GM18909 (cell line): ENCODE data around the gene LRCH3.

Source experiments
- ATAC-seq: cut with Tn5 transposase; IDR thresholded peaks from one replicate; pipeline ENCODE4 v1.9.1; 2021; ENCODE audit warnings: mild to moderate bottlenecking; ENCODE audit not compliant: unreplicated experiment, poor library complexity

The LRCH3 gene

GRCh38 chr3:197830967-197831313 is 39.9 kb downstream of the LRCH3 start:
- no peak for ATAC-seq

DNA sequence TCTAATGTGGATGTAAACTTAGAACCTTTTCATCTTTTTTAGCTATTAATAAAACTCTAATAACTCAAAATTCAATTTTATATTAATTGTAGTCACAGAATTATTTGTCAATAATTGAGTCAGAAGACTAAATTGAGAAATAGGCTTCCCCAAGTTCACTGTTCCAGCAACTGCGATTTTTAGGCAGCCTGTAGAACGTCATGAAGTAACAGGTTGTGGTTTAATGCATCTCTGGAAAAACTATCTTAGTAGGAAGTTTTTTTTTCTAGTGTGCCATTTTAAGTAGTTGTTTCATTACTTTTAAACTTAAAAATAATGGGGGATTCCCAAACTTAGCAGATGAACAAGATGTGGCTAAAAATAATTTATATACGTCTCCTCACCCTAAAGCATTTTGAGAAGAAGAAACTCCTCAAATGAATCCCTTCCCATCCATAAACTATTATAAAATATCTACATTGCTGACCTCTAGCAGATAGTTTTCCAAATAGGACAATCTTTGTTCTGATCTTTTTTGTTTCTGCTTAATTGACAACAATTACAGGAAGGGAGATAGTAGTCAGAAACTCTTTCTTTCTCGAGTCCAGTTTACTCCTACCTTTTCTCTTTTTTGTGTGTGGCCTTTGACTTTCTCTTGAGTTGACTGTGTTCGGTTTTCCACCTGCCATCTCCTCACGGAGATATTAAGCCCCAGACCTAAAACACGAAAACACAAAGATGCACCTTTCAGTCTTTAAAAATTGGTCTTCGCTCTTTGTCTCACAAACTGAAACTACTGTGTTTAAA is 43.1 kb downstream of the LRCH3 start:
- ATAC-seq, result no peak

DNA sequence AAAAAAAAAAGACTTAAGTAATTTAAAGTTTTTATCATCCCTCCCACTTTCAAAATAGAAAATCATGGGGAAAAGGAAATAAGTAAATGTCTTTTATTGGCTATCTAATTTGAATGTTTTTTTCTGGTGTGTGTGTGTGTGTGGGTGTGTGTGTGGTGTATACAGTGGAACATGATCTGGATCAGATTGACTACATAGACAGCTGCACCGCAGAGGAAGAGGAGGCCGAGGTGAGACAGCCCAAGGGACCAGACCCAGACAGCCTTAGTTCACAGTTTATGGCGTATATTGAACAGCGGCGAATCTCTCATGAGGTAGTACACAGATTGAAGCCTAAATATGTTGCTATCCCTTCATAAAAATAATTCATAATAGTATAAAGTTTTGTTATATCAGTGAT is 44.5 kb downstream of the LRCH3 start:
- no peak for ATAC-seq

DNA sequence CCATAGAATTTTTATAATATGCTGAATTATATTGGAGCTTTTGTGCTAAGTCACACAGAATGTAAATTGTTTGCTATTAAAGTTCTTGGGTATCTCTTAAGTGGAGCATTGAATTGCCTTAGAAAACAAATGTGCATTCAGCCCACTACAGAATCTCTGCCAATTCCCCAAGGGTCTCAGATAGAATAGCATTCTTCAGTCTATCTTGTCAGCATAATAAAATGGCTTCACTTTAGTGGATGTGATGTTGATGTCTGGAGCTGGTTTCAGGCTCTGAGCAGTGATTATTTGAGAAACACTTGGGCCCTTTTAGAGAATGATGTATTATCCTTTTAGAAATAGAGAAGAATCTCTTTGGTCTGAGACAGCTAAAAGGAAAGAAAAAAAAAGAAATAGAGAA is 45.2 kb downstream of the LRCH3 start:
- ATAC-seq, result no peak

DNA sequence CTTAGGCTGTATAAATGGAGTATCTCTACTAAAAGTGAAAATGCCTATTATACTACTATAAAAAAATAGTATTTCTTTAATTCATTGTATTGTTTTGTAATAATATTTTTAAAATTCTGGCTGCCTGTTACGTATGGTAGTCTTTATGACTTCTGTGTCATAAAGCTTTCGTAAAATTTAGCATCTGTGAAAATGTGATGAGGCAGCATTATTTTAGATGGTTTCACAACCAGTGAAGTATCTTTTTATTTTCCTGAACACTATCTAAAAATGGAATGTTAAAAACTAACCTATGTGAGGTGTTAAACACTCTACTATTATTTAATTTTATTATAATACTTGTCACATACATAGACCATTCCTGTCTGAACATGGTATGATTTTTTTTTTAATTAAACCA is 46.2 kb downstream of the LRCH3 start:
- ATAC-seq, result no peak

GRCh38 chr3:197841789-197842188 is 50.7 kb downstream of the LRCH3 start:
- no peak for ATAC-seq

- no peak for ATAC-seq
Measured at GRCh38 chr3:197846491-197846890, 55.4 kb downstream of the LRCH3 start.

GRCh38 chr3:197847866-197848401 is 56.9 kb downstream of the LRCH3 start:
- ATAC-seq, result peak; percentile 82

- no peak for ATAC-seq
Measured at GRCh38 chr3:197854596-197855343, 63.7 kb downstream of the LRCH3 start.

DNA sequence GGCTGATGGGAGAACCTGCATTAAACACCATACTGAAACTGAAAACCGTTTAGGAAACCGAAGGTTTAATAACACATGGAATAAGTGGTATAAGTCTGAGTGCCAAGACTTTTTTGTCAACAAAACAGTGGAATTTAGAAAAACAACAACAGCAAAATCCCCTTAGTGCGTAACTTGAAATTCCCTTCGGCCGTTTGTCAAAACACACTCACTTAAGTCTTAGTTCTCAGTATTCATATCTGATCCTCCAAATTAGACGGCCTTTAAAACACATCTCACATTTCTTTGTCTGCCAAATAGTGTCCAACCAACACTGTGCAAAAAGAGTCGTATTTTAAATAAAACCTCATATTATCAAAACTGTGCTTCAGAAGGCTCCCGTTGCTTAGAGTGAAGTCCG is 64.5 kb downstream of the LRCH3 start:
- no peak for ATAC-seq

- ATAC-seq, result no peak
Measured at GRCh38 chr3:197856199-197856816, 65.3 kb downstream of the LRCH3 start.

- ATAC-seq, result no peak
Measured at GRCh38 chr3:197858133-197858532, 67.1 kb downstream of the LRCH3 start.

GRCh38 chr3:197858598-197858997 is 67.5 kb downstream of the LRCH3 start:
- ATAC-seq, result no peak

DNA sequence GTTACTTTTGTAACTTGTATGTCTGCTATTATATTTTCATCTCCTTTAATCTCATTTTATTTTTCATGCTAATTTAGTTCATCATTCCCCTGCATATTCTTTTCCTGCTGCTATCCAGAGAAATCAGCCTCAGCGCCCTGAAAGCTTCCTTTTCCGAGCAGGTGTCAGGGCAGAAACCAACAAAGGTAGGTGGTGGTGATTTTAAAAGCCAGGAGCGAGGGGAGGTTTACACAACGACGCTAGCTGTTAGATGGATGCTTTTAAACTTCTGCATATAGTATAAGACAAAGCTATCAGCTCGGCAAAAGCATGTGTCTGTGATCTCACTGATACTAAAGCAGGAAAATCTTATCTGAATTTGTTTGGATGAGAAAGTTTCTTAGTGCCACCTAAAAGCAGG is 75.0 kb downstream of the LRCH3 start:
- no peak for ATAC-seq

- ATAC-seq, result no peak
Measured at GRCh38 chr3:197873329-197873728, 82.3 kb downstream of the LRCH3 start.

GRCh38 chr3:197874064-197874463 is 83.0 kb downstream of the LRCH3 start:
- no peak for ATAC-seq

DNA sequence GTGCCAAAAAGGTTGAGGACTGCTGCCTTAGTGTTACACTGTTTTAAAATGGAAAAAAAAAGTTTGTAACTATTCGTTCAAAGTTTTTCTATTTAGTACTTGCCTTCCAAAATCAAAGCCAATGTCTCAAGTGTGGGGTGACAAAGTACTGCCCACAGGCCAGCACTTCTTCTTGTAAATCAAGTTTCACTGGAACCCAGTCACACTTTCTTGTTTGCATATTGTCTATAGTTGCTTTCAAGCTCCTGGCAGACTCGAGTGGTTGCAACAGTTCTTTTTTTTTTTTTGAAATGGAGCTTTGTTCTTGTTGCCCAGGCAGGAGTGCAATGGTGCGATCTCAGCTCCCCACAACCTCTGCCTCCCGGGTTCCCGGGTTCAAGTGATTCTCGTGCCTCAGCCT is 83.6 kb downstream of the LRCH3 start:
- ATAC-seq, result no peak

DNA sequence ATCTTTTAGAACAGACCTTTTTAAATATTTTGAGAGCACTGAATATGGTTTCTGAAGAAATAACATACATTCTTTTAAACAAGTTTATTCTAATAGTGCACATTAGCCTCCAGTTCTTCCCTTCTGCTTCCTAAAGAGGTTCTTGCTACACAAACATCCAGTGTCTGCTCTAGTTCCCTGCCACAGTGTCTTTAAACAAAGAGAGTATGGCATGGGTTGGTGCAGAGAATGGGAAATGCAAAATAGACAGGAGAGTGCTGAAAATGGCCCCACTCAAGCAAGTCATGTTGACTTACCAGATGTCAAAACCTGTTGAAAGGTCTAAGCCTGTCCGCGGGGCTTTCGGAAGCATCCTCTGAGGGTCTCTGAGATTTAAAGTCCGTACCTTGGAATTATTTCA is 86.8 kb downstream of the LRCH3 start:
- ATAC-seq, result no peak

DNA sequence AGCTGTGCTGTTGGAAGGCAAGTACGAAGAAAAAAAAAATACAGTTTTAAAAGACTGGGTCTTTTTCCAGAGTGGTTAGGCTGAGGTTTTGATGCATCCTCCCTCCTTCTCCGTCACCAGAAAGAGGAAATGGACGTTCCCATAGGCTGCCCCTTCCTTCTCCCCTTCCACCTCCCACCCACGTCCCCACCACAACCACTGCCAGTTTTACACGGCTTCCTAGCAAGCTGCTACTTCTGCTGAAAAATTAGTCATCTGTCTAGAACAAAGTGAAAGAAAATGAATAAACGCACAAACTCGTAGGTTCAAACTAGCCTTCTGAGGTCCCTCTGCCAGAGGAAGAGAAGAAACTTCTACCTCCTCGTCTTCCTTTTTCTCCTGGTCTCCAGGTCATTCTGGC is 87.4 kb downstream of the LRCH3 start:
- no peak for ATAC-seq

DNA sequence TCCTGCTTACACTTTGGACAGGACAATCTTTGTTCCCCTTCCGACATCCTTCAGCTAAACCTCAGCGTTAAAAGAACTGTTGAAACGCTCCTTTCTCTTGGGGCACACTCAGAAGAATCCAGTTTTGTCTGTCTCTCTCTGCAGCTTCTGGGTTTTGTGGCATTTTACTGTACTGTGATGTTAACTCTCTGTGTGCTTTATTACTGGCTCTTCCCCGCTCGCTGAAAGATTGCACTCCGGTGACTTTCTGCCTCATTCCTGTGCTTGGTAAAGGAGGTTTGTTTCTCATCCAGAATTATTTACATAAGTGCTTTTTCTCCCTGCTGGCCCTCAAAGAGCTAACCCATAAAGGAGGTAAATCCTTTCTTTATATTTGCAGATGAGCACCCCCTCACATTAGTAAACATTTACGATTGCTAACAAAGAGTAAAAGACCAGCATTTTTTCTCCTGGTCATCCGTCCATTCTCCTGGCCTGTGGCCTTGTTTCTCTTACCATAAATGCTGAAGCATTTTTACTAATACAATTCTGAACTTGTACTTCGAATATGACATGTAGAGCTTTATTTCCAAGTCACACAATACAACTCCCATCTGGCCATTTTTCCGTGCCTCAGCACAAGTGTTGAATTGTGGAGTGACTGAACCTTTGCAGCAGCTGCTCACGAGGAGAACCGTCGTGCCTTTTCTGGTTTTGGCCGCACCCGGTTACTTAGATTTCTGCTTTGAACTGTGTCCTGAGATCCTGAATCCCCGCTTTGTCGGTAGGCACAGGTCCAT is 89.6 kb downstream of the LRCH3 start:
- no peak for ATAC-seq
